GM12878 (cell line): ENCODE data around the gene EFNB2. TPM values are rescaled to one million over a fixed set of nuclear protein-coding genes. Genes with fewer than 3 reads are reported as not detected.

ENCODE experiments used
- ATAC-seq: fragments of 200-7000 bp; cut with Tn5 transposase; 3 replicates; pipeline ENCODE4 v1.9.1; 2020; ENCODE audit warnings: mild to moderate bottlenecking, moderate library complexity
- BruUV-seq: library from RNA; stranded (reverse); fragments of 400-500 nt; replicated peaks from 2 replicates; lab custom pipeline; 2021; lab: Mats Ljungman, UMichigan
- CTCF ChIA-PET: fragments of 300-600 bp; sonication (Branson Sonifier 250); formaldehyde crosslinking; extraction: SDS; loops from one replicate; lab custom pipeline; 2021; ENCODE audit warnings: inconsistent platforms; lab: Yijun Ruan, JAX
- POLR2A ChIA-PET: fragments of 350-600 bp; formaldehyde crosslinking; extraction: SDS; loops from one replicate; lab custom pipeline; 2021; ENCODE audit warnings: inconsistent platforms; lab: Charles Lee
- RAD21 ChIA-PET: fragments of 300-600 bp; sonication (Branson Sonifier 250); formaldehyde crosslinking; loops from one replicate; lab custom pipeline; 2023; ENCODE audit warnings: antibody characterized with exemption; ENCODE audit not compliant: unreplicated experiment; lab: Charles Lee
- SMC1A ChIA-PET: fragments of 300-600 bp; sonication (Branson Sonifier 250); formaldehyde crosslinking; loops from one replicate; lab custom pipeline; 2023; ENCODE audit not compliant: unreplicated experiment, uncharacterized antibody; lab: Charles Lee
- DNase-seq: peaks from one replicate; pipeline ENCODE4 v3.0.0-alpha.2; 2011; ENCODE audit warnings: low read depth, low spot score
- FAIRE-seq: peaks from 3 replicates; lab custom pipeline; 2011; peaks lifted over from hg19 to GRCh38; lab: Jason Lieb, UNC
- H2AFZ ChIP-seq: 2 replicates; pipeline ENCODE4 v1.6.0; 2011; ENCODE audit warnings: low read depth, low read length, control low read depth; ENCODE audit not compliant: control insufficient read depth
- H3K27ac ChIP-seq: 2 replicates; pipeline ENCODE4 v1.5.1; 2011; ENCODE audit warnings: control low read depth; ENCODE audit not compliant: control insufficient read depth, insufficient read depth
- H3K27me3 ChIP-seq, 2 experiments: replicated peaks in 1 of 2; 2 replicates each; pipeline versions ENCODE4 v1.6.0 to v1.6.1; 2011; ENCODE audit warnings: low read length in 1 of 2; ENCODE audit not compliant: control insufficient read depth in 2 of 2, insufficient read depth in 2 of 2
- H3K36me3 ChIP-seq, 2 experiments: 2 replicates each; pipeline ENCODE4 v1.5.1; 2011; ENCODE audit warnings: low read length in 1 of 2; ENCODE audit not compliant: control insufficient read depth in 2 of 2, insufficient read depth in 2 of 2
- H3K4me1 ChIP-seq: 2 replicates; pipeline ENCODE4 v1.6.1; 2011; ENCODE audit warnings: mild to moderate bottlenecking, low read length, moderate library complexity, mixed read lengths; ENCODE audit not compliant: control insufficient read depth, insufficient read depth
- H3K4me2 ChIP-seq: 2 replicates; pipeline ENCODE4 v1.6.0; 2011; ENCODE audit warnings: control low read depth; ENCODE audit not compliant: control insufficient read depth, insufficient read depth
- H3K4me3 ChIP-seq: fragments of 200-600 bp; sonication (generic); 2 replicates; pipeline ENCODE4 v1.5.1; 2016
- H3K79me2 ChIP-seq: 2 replicates; pipeline ENCODE4 v1.6.0; 2011; ENCODE audit warnings: low read length; ENCODE audit not compliant: control insufficient read depth, insufficient read depth
- H3K9ac ChIP-seq: 2 replicates; pipeline ENCODE4 v1.8.0; 2011; ENCODE audit warnings: low read length, control low read depth, mixed read lengths; ENCODE audit not compliant: control insufficient read depth, insufficient read depth
- H3K9me3 ChIP-seq: replicated peaks from 3 replicates; pipeline ENCODE4 v1.5.1; 2011; ENCODE audit warnings: mild to moderate bottlenecking, low read length; ENCODE audit not compliant: control insufficient read depth, insufficient read depth
- H4K20me1 ChIP-seq: 2 replicates; pipeline ENCODE4 v1.6.0; 2011; ENCODE audit not compliant: control insufficient read depth, insufficient read depth
- FOXM1 ChIP-seq: IDR thresholded peaks from 2 replicates; pipeline ENCODE4 v1.6.1; 2012; ENCODE audit warnings: low read depth, mild to moderate bottlenecking, inconsistent platforms, low read length, moderate library complexity
- JUNB ChIP-seq: IDR thresholded peaks from 2 replicates; pipeline ENCODE4 v1.6.1; 2016; ENCODE audit warnings: antibody characterized with exemption, mild to moderate bottlenecking
- MXI1 ChIP-seq: fragments of 150-350 bp; IDR thresholded peaks from 2 replicates; pipeline ENCODE4 v1.6.1; 2011; ENCODE audit warnings: low read depth, mild to moderate bottlenecking, inconsistent platforms, low read length, improper control_type of control experiment
- MYB ChIP-seq: fragments of 150-350 bp; IDR thresholded peaks from 2 replicates; pipeline ENCODE4 v1.6.1; 2014; ENCODE audit warnings: mild to moderate bottlenecking, low read depth, low read length, borderline replicate concordance
- NFIC ChIP-seq: IDR thresholded peaks from 2 replicates; pipeline ENCODE4 v1.6.1; 2012; ENCODE audit warnings: low read depth, mild to moderate bottlenecking, inconsistent platforms, low read length, moderate library complexity
- NR2C1 ChIP-seq: fragments of 450-650 bp; IDR thresholded peaks from 2 replicates; pipeline ENCODE4 v1.6.1; 2017; ENCODE audit warnings: antibody characterized with exemption, mild to moderate bottlenecking, moderate library complexity
- PAX5 ChIP-seq: IDR thresholded peaks from 2 replicates; pipeline ENCODE4 v1.6.1; 2011; ENCODE audit warnings: low read depth, low read length, borderline replicate concordance
- RELA ChIP-seq: fragments of 450-650 bp; IDR thresholded peaks from 2 replicates; pipeline ENCODE4 v1.8.0; 2014; ENCODE audit warnings: borderline replicate concordance; ENCODE audit not compliant: partially characterized antibody
- RUNX3 ChIP-seq: IDR thresholded peaks from 2 replicates; pipeline ENCODE4 v1.6.1; 2012; ENCODE audit warnings: low read length, inconsistent platforms
- SIN3A ChIP-seq: IDR thresholded peaks from 2 replicates; pipeline ENCODE4 v1.6.1; 2012; ENCODE audit warnings: low read depth, low read length, improper control_type of control experiment
- SMC3 ChIP-seq: IDR thresholded peaks from 2 replicates; pipeline ENCODE4 v1.6.1; 2011; ENCODE audit warnings: low read length, improper control_type of control experiment, borderline replicate concordance
- STAT1 ChIP-seq: fragments of 450-650 bp; conservative IDR thresholded peaks from 2 replicates; pipeline ENCODE4 v1.6.1; 2014; ENCODE audit warnings: antibody characterized with exemption, mild to moderate bottlenecking
- ZNF217 ChIP-seq: fragments of 450-650 bp; IDR thresholded peaks from 2 replicates; pipeline ENCODE4 v1.6.1; 2017; ENCODE audit warnings: antibody characterized with exemption, mild to moderate bottlenecking
- WGBS: methylation state at CpG from one replicate; pipeline ENCODE4 v1.1.6; 2016; ENCODE audit warnings: low lambda C conversion rate; ENCODE audit not compliant: insufficient replicate concordance, insufficient coverage; ENCODE audit errors: missing lambda C conversion rate; 5-methylcytosine and 5-hydroxymethylcytosine counted together
- in situ Hi-C: fragments of 300-500 bp; cut with MboI; formaldehyde crosslinking; loops from 9 replicates; pipeline ENCODE4 v1.14.3; 2018; ENCODE audit warnings: mixed read lengths
- intact Hi-C: fragments of 100-400 bp; cut with micrococcal nuclease; formaldehyde crosslinking; loops from one replicate; pipeline ENCODE4 v1.14.2; 2022; ENCODE audit not compliant: unreplicated experiment
- polyA plus RNA-seq, 11 experiments: library from polyadenylated mRNA; depleted of rRNA in 4 of 11; unstranded in 6 of 11; stranded (reverse) in 5 of 11; fragments of >200 nt; fragmentation: Nextera tagmentation in 4 of 11; fragmentation: Illumina TruSeq in 1 of 11; extraction: Ambion mirVana in 4 of 11; extraction: Trizol in 1 of 11; gene quantifications; 1 replicate in 1 of 11; 2 replicates in 10 of 11; pipeline versions ENCODE4 v1.2.1 to v1.2.3, GENCODE V29; 2011 to 2016; ENCODE audit warnings: inconsistent platforms in 2 of 11, missing spikeins in 2 of 11, low read depth in 1 of 11
- total RNA-seq, 4 experiments: library from RNA; depleted of rRNA in 3 of 4; stranded (reverse); fragments of >200 nt in 3 of 4; fragmentation: Illumina TruSeq in 1 of 4; extraction: Trizol in 1 of 4; gene quantifications; 2 replicates each; pipeline versions ENCODE4 v1.2.1 to v1.2.3, GENCODE V29; 2013 to 2021
- TF ChIP-seq, protein P1 (sequence below): fragments of 150-350 bp; IDR thresholded peaks from 2 replicates; pipeline ENCODE4 v1.6.1; 2016; ENCODE audit warnings: low read depth, low read length
- TF ChIP-seq, protein P2 (sequence below): IDR thresholded peaks from 2 replicates; pipeline ENCODE4 v1.6.1; 2012; ENCODE audit warnings: low read depth, low read length, improper control_type of control experiment
- TF ChIP-seq, protein P3 (sequence below): fragments of 150-350 bp; IDR thresholded peaks from 2 replicates; pipeline ENCODE4 v1.6.1; 2014; ENCODE audit warnings: mild to moderate bottlenecking, low read depth, low read length

EFNB2 gene
- total and polyA plus RNA-seq, 10 of the 15 experiments (the other 5 are each of a cell fraction or from before 2014, with no cell fraction given) = 0.12 to 1.5 (median 0.31) TPM; not detected in 1

DNA sequence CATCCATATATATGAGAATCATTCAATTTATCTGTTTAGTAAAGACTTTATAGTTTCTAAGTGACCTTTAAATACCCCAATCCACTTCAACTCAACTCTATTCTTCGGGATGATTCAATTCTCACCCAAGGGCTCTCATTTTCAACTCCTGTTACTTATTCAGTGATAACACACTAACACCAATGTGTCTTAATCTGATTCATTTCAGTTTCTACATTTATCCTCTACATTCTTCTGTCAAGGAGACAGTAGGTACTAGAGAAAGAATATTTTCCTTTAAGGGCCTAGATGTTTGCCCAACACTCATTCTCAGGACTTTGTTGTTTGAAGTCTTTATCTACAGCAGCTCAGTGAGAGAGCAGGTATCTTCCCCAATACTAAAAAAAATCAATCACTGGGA lies 25.4 kb upstream of the EFNB2 start:
- H3K9ac ChIP-seq = no peak overlapping the region; the same call in 1 of the 2 replicates
- H3K36me3 ChIP-seq = peaks cover 3 to 19% of the 10 kb centered on the region in 2 experiments; a peak in 3 of 4 replicates
- ChIA-PET CTCF (interaction anchor here (1.7 to 4.4 kb wide), 2 partner anchors 24 to 59 kb away, joined by 5 to 16 read pairs; partner anchors contain the start of gene EFNB2), RAD21 (interaction anchor here (0.9 kb wide), 1 partner anchor 57 kb away, joined by 3 read pairs; no protein-coding TSS in a partner anchor), POLR2A (no interaction called here), SMC1A (interaction anchor here (5.4 kb wide), 1 partner anchor 23 kb away, joined by 29 read pairs; no protein-coding TSS in a partner anchor)
- H3K79me2 ChIP-seq = peaks cover 89% of the 10 kb centered on the region
- intact Hi-C loops (loop anchor here (5.0 kb wide), 1 partner anchor 356 kb away; no protein-coding TSS in a partner anchor), in situ Hi-C loops (loop anchor here (25.0 kb wide), 1 partner anchor 1651 kb away; the partner anchor contains the start of genes ABHD13 and LIG4)
- H3K27ac ChIP-seq = peak overlapping the region; percentile 7; the same call in 1 of the 2 replicates
- DNase-seq (no peak), FAIRE-seq (no peak), ATAC-seq (peak; percentile 53)
- H3K4me2 ChIP-seq = peak overlapping the region; percentile 70
- H3K27me3 ChIP-seq = no peaks in the 10 kb centered on the region
- no TSS peak for BruUV-seq
- H4K20me1 ChIP-seq = no peaks in the 10 kb centered on the region; the same call in 1 of the 2 replicates
- 0% methylated on average over 1 of the region's 1 CpG for WGBS
- TF ChIP-seq, protein P1, sequence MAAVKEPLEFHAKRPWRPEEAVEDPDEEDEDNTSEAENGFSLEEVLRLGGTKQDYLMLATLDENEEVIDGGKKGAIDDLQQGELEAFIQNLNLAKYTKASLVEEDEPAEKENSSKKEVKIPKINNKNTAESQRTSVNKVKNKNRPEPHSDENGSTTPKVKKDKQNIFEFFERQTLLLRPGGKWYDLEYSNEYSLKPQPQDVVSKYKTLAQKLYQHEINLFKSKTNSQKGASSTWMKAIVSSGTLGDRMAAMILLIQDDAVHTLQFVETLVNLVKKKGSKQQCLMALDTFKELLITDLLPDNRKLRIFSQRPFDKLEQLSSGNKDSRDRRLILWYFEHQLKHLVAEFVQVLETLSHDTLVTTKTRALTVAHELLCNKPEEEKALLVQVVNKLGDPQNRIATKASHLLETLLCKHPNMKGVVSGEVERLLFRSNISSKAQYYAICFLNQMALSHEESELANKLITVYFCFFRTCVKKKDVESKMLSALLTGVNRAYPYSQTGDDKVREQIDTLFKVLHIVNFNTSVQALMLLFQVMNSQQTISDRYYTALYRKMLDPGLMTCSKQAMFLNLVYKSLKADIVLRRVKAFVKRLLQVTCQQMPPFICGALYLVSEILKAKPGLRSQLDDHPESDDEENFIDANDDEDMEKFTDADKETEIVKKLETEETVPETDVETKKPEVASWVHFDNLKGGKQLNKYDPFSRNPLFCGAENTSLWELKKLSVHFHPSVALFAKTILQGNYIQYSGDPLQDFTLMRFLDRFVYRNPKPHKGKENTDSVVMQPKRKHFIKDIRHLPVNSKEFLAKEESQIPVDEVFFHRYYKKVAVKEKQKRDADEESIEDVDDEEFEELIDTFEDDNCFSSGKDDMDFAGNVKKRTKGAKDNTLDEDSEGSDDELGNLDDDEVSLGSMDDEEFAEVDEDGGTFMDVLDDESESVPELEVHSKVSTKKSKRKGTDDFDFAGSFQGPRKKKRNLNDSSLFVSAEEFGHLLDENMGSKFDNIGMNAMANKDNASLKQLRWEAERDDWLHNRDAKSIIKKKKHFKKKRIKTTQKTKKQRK = no peak
- peak; percentile 21; the same call in 1 of the 2 replicates for TF ChIP-seq NFIC
- TF ChIP-seq NR2C1 = no peak
- no peak for TF ChIP-seq FOXM1
- no peak for TF ChIP-seq ZNF217
- TF ChIP-seq STAT1 = no peak
- TF ChIP-seq MYB = no peak
- TF ChIP-seq MXI1 = no peak
- 0 out of 2 replicates have a peak, but pooled peaks have one; percentile 14 for TF ChIP-seq RUNX3
- TF ChIP-seq, protein P2, sequence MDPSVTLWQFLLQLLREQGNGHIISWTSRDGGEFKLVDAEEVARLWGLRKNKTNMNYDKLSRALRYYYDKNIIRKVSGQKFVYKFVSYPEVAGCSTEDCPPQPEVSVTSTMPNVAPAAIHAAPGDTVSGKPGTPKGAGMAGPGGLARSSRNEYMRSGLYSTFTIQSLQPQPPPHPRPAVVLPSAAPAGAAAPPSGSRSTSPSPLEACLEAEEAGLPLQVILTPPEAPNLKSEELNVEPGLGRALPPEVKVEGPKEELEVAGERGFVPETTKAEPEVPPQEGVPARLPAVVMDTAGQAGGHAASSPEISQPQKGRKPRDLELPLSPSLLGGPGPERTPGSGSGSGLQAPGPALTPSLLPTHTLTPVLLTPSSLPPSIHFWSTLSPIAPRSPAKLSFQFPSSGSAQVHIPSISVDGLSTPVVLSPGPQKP = no peak
- TF ChIP-seq, protein P3, sequence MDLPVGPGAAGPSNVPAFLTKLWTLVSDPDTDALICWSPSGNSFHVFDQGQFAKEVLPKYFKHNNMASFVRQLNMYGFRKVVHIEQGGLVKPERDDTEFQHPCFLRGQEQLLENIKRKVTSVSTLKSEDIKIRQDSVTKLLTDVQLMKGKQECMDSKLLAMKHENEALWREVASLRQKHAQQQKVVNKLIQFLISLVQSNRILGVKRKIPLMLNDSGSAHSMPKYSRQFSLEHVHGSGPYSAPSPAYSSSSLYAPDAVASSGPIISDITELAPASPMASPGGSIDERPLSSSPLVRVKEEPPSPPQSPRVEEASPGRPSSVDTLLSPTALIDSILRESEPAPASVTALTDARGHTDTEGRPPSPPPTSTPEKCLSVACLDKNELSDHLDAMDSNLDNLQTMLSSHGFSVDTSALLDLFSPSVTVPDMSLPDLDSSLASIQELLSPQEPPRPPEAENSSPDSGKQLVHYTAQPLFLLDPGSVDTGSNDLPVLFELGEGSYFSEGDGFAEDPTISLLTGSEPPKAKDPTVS = no peak
- TF ChIP-seq SIN3A = no peak
- no peak for TF ChIP-seq RELA
- no peak for TF ChIP-seq PAX5
- no peak for TF ChIP-seq SMC3
- TF ChIP-seq JUNB = peak; percentile 62
- TF ChIP-seq, all 136 proteins: peak for 3
- H3K9me3 ChIP-seq = no peaks in the 10 kb centered on the region
- H3K4me1 ChIP-seq = peaks cover 13% of the 10 kb centered on the region
- no peak overlapping the region for H2AFZ ChIP-seq
- peak overlapping the region; percentile 43; the same call in 1 of the 2 replicates for H3K4me3 ChIP-seq
